ENCODE measurements around the gene GPR135. TPM values are rescaled to one million over a fixed set of nuclear protein-coding genes. Genes with fewer than 3 reads are reported as not detected.

GPR135 gene
- polyA plus RNA-seq (2011; rRNA removed): 1.3 and 1.6 TPM in 2 replicates
- 1.3 and 1.6 TPM in 2 replicates for polyA minus RNA-seq (2011; rRNA and poly(A)+ RNA removed)

- Histone ChIP-seq H3K27me3 (ENCODE audit: control insufficient read depth, insufficient read depth, low read length) (no peaks in the 10 kb centered on the region), H3K4me3 (ENCODE audit: low read depth, low read length) (peak within 1 kb of the TSS; percentile 46), H3K36me3 (ENCODE audit: control insufficient read depth, insufficient read depth, low read length) (peaks cover 3% of the 10 kb centered on the region)
- DNase-seq (ENCODE audit: low read depth): no peak
- no peak for TF ChIP-seq CTCF (IDR thresholded peaks at IDR 0.05; ENCODE audit: insufficient read depth, low read depth, low read length)
- ChIA-PET POLR2A (interaction anchor here (0.7 kb wide), 1 partner anchor 12 kb away, joined by 3 read pairs; no protein-coding TSS in a partner anchor), CTCF (interaction anchor here (1.5 kb wide), 1 partner anchor 19 kb away, joined by 5 read pairs; the partner anchor contains the start of genes JKAMP and L3HYPDH)
Measured at GRCh38 chr14:59465316-59466135, at the start of gene GPR135. GPR135 (minus strand) TSS chr14:59465380; CDS start chr14:59465226, 154 bp downstream.

GRCh38 chr14:59511916-59512575 lies 46.9 kb upstream of the GPR135 start:
- TF ChIP-seq CTCF (IDR thresholded peaks at IDR 0.05; ENCODE audit: insufficient read depth, low read depth, low read length): peak; percentile 43
- ChIA-PET CTCF (interaction anchor here (1.0 to 1.6 kb wide), 8 partner anchors 9 to 384 kb away, joined by 3 to 9 read pairs (median 4); partner anchors contain the start of gene CCDC175), POLR2A (no interaction called here)
- no peak overlapping the region for H3K4me3 ChIP-seq (ENCODE audit: low read depth, low read length)
- DNase-seq (ENCODE audit: low read depth): no peak
- no peaks in the 10 kb centered on the region for H3K27me3 ChIP-seq (ENCODE audit: control insufficient read depth, insufficient read depth, low read length)
- H3K36me3 ChIP-seq (ENCODE audit: control insufficient read depth, insufficient read depth, low read length): no peaks in the 10 kb centered on the region

- ChIA-PET POLR2A (no interaction called here), CTCF (interaction anchor here (0.7 kb wide), 1 partner anchor 56 kb away, joined by 3 read pairs; no protein-coding TSS in a partner anchor)
- Histone ChIP-seq H3K36me3 (ENCODE audit: control insufficient read depth, insufficient read depth, low read length) (no peaks in the 10 kb centered on the region), H3K4me3 (ENCODE audit: low read depth, low read length) (no peak overlapping the region), H3K27me3 (ENCODE audit: control insufficient read depth, insufficient read depth, low read length) (no peaks in the 10 kb centered on the region)
- TF ChIP-seq CTCF (IDR thresholded peaks at IDR 0.05; ENCODE audit: insufficient read depth, low read depth, low read length): no peak
- DNase-seq (ENCODE audit: low read depth): no peak
Measured at GRCh38 chr14:59510966-59511365, 45.8 kb upstream of the GPR135 start.

- CTCF ChIA-PET: interaction anchor here (0.9 kb wide), 1 partner anchor 68 kb away, joined by 4 read pairs; no protein-coding TSS in a partner anchor
- Histone ChIP-seq H3K4me3 (ENCODE audit: low read depth, low read length) (no peak overlapping the region), H3K36me3 (ENCODE audit: control insufficient read depth, insufficient read depth, low read length) (no peaks in the 10 kb centered on the region), H3K27me3 (ENCODE audit: control insufficient read depth, insufficient read depth, low read length) (no peaks in the 10 kb centered on the region)
- no peak for TF ChIP-seq CTCF (IDR thresholded peaks at IDR 0.05; ENCODE audit: insufficient read depth, low read depth, low read length)
- DNase-seq (ENCODE audit: low read depth): no peak
- POLR2A ChIA-PET: no interaction called here
Measured at GRCh38 chr14:59510001-59510400, 44.8 kb upstream of the GPR135 start.

GRCh38 chr14:59509101-59509500 lies 43.9 kb upstream of the GPR135 start:
- no peak for DNase-seq (ENCODE audit: low read depth)

More at GRCh38 chr14:59509101-59509500, 43.9 kb upstream of the GPR135 start:
- ChIA-PET POLR2A (no interaction called here), CTCF (interaction anchor here (0.9 to 1.4 kb wide), 3 partner anchors 8 to 68 kb away, joined by 3 to 4 read pairs (median 4); partner anchors contain the start of genes JKAMP and L3HYPDH)
- Histone ChIP-seq H3K4me3 (ENCODE audit: low read depth, low read length) (no peak overlapping the region), H3K27me3 (ENCODE audit: control insufficient read depth, insufficient read depth, low read length) (no peaks in the 10 kb centered on the region), H3K36me3 (ENCODE audit: control insufficient read depth, insufficient read depth, low read length) (no peaks in the 10 kb centered on the region)
- no peak for TF ChIP-seq CTCF (IDR thresholded peaks at IDR 0.05; ENCODE audit: insufficient read depth, low read depth, low read length)

Measured in BJ (cell line).